Duodenal mucosa (tissue), 2 donors: ENCODE results near the gene PIEZO2.

Experiments used
- H3K27ac ChIP-seq: one replicate; pipeline ENCODE4 v1.7.0; 2013; ENCODE audit warnings: low read depth, low read length
- H3K27me3 ChIP-seq, 2 donors: one replicate each; pipeline ENCODE4 v1.7.0; 2013; ENCODE audit warnings: low read length in 2 of 2, control low read depth in 1 of 2; ENCODE audit not compliant: insufficient read depth in 2 of 2, control insufficient read depth in 1 of 2
- H3K36me3 ChIP-seq, 2 donors: one replicate each; pipeline ENCODE4 v1.7.0; 2013; ENCODE audit warnings: low read length in 2 of 2, control low read depth in 1 of 2; ENCODE audit not compliant: insufficient read depth in 2 of 2, control insufficient read depth in 1 of 2
- H3K4me1 ChIP-seq, 2 donors: one replicate each; pipeline ENCODE4 v1.7.0; 2013; ENCODE audit warnings: low read length in 2 of 2, control low read depth in 1 of 2; ENCODE audit not compliant: insufficient read depth in 2 of 2, control insufficient read depth in 1 of 2
- H3K4me3 ChIP-seq, 2 donors: one replicate each; pipeline ENCODE4 v1.7.0; 2013; ENCODE audit warnings: low read length in 2 of 2, low read depth in 1 of 2
- H3K9ac ChIP-seq, 2 donors: one replicate each; pipeline ENCODE4 v1.7.0; 2013; ENCODE audit warnings: low read length in 2 of 2, low read depth in 1 of 2
- H3K9me3 ChIP-seq, 2 donors: one replicate each; pipeline ENCODE4 v1.7.0; 2013; ENCODE audit warnings: low read length in 2 of 2, control low read depth in 1 of 2; ENCODE audit not compliant: control insufficient read depth in 1 of 2

PIEZO2 gene

GRCh38 chr18:11051462-11051861 lies 97.9 kb downstream of the PIEZO2 start:
- no peak overlapping the region for H3K9ac ChIP-seq
- H3K4me1 ChIP-seq = no peaks in the 10 kb centered on the region
- no peaks in the 10 kb centered on the region for H3K9me3 ChIP-seq
- H3K36me3 ChIP-seq = no peaks in the 10 kb centered on the region
- no peak overlapping the region for H3K4me3 ChIP-seq
- no peak overlapping the region for H3K27ac ChIP-seq
- H3K27me3 ChIP-seq = no peaks in the 10 kb centered on the region

GRCh38 chr18:11050966-11051365 lies 98.4 kb downstream of the PIEZO2 start:
- no peaks in the 10 kb centered on the region for H3K4me1 ChIP-seq
- no peak overlapping the region for H3K27ac ChIP-seq
- H3K9me3 ChIP-seq = no peaks in the 10 kb centered on the region
- H3K36me3 ChIP-seq = no peaks in the 10 kb centered on the region
- H3K4me3 ChIP-seq = no peak overlapping the region
- no peak overlapping the region for H3K9ac ChIP-seq
- no peaks in the 10 kb centered on the region for H3K27me3 ChIP-seq

- Histone ChIP-seq H3K27ac (no peak overlapping the region), H3K9me3 (no peaks in the 10 kb centered on the region), H3K4me3 (no peak overlapping the region), H3K36me3 (no peaks in the 10 kb centered on the region), H3K27me3 (no peaks in the 10 kb centered on the region), H3K9ac (no peak overlapping the region), H3K4me1 (no peaks in the 10 kb centered on the region)
Observed at GRCh38 chr18:11047817-11048216, 101.6 kb downstream of the PIEZO2 start.

GRCh38 chr18:11047156-11047555 lies 102.2 kb downstream of the PIEZO2 start:
- H3K27ac ChIP-seq = no peak overlapping the region
- H3K4me3 ChIP-seq = no peak overlapping the region
- no peaks in the 10 kb centered on the region for H3K36me3 ChIP-seq
- no peak overlapping the region for H3K9ac ChIP-seq
- H3K9me3 ChIP-seq = no peaks in the 10 kb centered on the region
- H3K4me1 ChIP-seq = no peaks in the 10 kb centered on the region
- no peaks in the 10 kb centered on the region for H3K27me3 ChIP-seq

- no peak overlapping the region for H3K27ac ChIP-seq
- no peak overlapping the region for H3K9ac ChIP-seq
- no peaks in the 10 kb centered on the region for H3K36me3 ChIP-seq
- H3K9me3 ChIP-seq = no peaks in the 10 kb centered on the region
- H3K4me1 ChIP-seq = no peaks in the 10 kb centered on the region
- H3K27me3 ChIP-seq = no peaks in the 10 kb centered on the region
- H3K4me3 ChIP-seq = no peak overlapping the region
Observed at GRCh38 chr18:11046140-11046539, 103.2 kb downstream of the PIEZO2 start.

- no peaks in the 10 kb centered on the region for H3K27me3 ChIP-seq
Observed at GRCh38 chr18:11043694-11044093, 105.7 kb downstream of the PIEZO2 start.

GRCh38 chr18:11042247-11042646 lies 107.1 kb downstream of the PIEZO2 start:
- no peaks in the 10 kb centered on the region for H3K9me3 ChIP-seq
- no peaks in the 10 kb centered on the region for H3K4me1 ChIP-seq
- no peak overlapping the region for H3K4me3 ChIP-seq
- no peaks in the 10 kb centered on the region for H3K27me3 ChIP-seq
- no peak overlapping the region for H3K27ac ChIP-seq
- H3K36me3 ChIP-seq = no peaks in the 10 kb centered on the region
- no peak overlapping the region for H3K9ac ChIP-seq

More at GRCh38 chr18:11043694-11044093, 105.7 kb downstream of the PIEZO2 start:
- Histone ChIP-seq H3K36me3 (no peaks in the 10 kb centered on the region), H3K4me1 (no peaks in the 10 kb centered on the region), H3K9me3 (no peaks in the 10 kb centered on the region), H3K27ac (no peak overlapping the region), H3K9ac (no peak overlapping the region), H3K4me3 (no peak overlapping the region)

- Histone ChIP-seq H3K9ac (no peak overlapping the region), H3K4me3 (no peak overlapping the region), H3K9me3 (no peaks in the 10 kb centered on the region), H3K27me3 (no peaks in the 10 kb centered on the region), H3K27ac (no peak overlapping the region), H3K4me1 (no peaks in the 10 kb centered on the region), H3K36me3 (no peaks in the 10 kb centered on the region)
Observed at GRCh38 chr18:11040823-11041656, 108.3 kb downstream of the PIEZO2 start.

GRCh38 chr18:11040359-11040758 lies 109.0 kb downstream of the PIEZO2 start:
- Histone ChIP-seq H3K4me1 (no peaks in the 10 kb centered on the region), H3K27ac (no peak overlapping the region), H3K36me3 (no peaks in the 10 kb centered on the region), H3K9me3 (no peaks in the 10 kb centered on the region), H3K27me3 (no peaks in the 10 kb centered on the region), H3K9ac (no peak overlapping the region), H3K4me3 (no peak overlapping the region)

- Histone ChIP-seq H3K4me1 (no peaks in the 10 kb centered on the region), H3K9ac (no peak overlapping the region), H3K27me3 (no peaks in the 10 kb centered on the region), H3K4me3 (no peak overlapping the region), H3K36me3 (no peaks in the 10 kb centered on the region), H3K27ac (no peak overlapping the region), H3K9me3 (peaks cover 0 to 4% of the 10 kb centered on the region in 2 donors)
Observed at GRCh38 chr18:11037533-11038240, 111.7 kb downstream of the PIEZO2 start.
